Osteoblast (primary cell): Measurements from ENCODE around the gene NPAS3. TPM values are rescaled to one million over a fixed set of nuclear protein-coding genes. Genes with fewer than 3 reads are reported as not detected.

Experiments used
- DNase-seq: peaks from one replicate; pipeline ENCODE4 v3.0.0; 2011; ENCODE audit warnings: low spot score, mixed read lengths; ENCODE audit not compliant: insufficient read length; ENCODE audit errors: missing footprints
- H2AFZ ChIP-seq: 2 replicates; pipeline ENCODE4 v1.6.0; 2011; ENCODE audit warnings: mild to moderate bottlenecking, low read length
- H3K27ac ChIP-seq: 2 replicates; pipeline ENCODE4 v1.5.1; 2011; ENCODE audit warnings: mild to moderate bottlenecking, low read depth, low read length, moderate library complexity
- H3K27me3 ChIP-seq: 2 replicates; pipeline ENCODE4 v1.6.0; 2012; ENCODE audit warnings: mild to moderate bottlenecking, control low read depth, inconsistent platforms, low read length, moderate library complexity; ENCODE audit not compliant: insufficient read depth
- H3K36me3 ChIP-seq: 2 replicates; pipeline ENCODE4 v1.5.1; 2011; ENCODE audit warnings: mild to moderate bottlenecking, low read length, control low read depth, moderate library complexity; ENCODE audit not compliant: insufficient read depth
- H3K4me1 ChIP-seq: 2 replicates; pipeline ENCODE4 v1.5.1; 2011; ENCODE audit warnings: mild to moderate bottlenecking, low read length, control low read depth, moderate library complexity; ENCODE audit not compliant: insufficient read depth
- H3K4me2 ChIP-seq: 2 replicates; pipeline ENCODE4 v1.6.0; 2011; ENCODE audit warnings: mild to moderate bottlenecking, low read length; ENCODE audit not compliant: insufficient read depth
- H3K4me3 ChIP-seq: fragments of 200-600 bp; sonication (generic); 3 replicates; pipeline ENCODE4 v1.5.1; 2012; ENCODE audit warnings: mild to moderate bottlenecking, low read length, inconsistent platforms; ENCODE audit not compliant: insufficient read depth
- H3K79me2 ChIP-seq: 2 replicates; pipeline ENCODE4 v1.6.0; 2012; ENCODE audit warnings: mild to moderate bottlenecking, low read length, control low read depth, inconsistent platforms; ENCODE audit not compliant: insufficient read depth
- H3K9me3 ChIP-seq: 2 replicates; pipeline ENCODE4 v1.5.1; 2011; ENCODE audit warnings: low read depth, low read length, control low read depth
- H4K20me1 ChIP-seq: 2 replicates; pipeline ENCODE4 v1.6.0; 2012; ENCODE audit warnings: mild to moderate bottlenecking, low read length, control low read depth; ENCODE audit not compliant: insufficient read depth
- total RNA-seq: library from RNA; depleted of rRNA; stranded (reverse); fragments of >200 nt; gene quantifications from 2 replicates; pipeline ENCODE4 v1.2.3, GENCODE V29; 2012
- TF ChIP-seq, protein P1 (sequence below): IDR thresholded peaks from 2 replicates; pipeline ENCODE4 v1.5.1; 2011; ENCODE audit warnings: mild to moderate bottlenecking, low read depth, low read length, moderate library complexity; ENCODE audit errors: extremely low read depth

NPAS3 gene
- total RNA-seq, 1 donor, result 0.72 TPM

DNA sequence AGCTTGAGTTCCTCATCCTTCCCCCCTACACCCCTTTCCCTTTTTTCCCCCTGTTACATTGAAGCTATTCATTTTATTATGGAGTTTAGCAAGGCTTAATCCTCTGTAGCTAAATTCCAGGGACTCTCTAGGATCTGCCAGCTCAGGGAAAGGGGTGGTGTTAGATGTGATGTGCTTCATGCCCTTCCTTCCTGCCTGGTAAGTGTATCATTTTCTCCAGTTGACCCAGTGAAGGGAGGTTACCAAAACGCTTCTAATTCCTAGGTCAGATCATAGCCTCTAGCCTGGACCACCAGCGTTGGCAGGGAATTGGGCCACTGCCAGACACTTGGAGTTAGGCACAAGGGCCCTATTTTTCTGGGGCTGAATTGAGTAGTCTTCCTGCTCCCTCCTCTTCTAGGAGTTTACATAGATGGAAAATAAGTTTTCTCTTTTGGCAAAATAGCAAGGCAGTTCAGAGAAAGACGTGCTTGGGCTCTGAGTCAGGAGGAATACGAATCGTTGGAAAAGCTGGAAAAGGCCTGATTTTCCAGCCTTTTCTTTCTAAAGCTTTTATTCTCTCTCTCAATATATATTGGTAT is 88.3 kb downstream of the NPAS3 start:
- Histone ChIP-seq H3K79me2 (no peaks in the 10 kb centered on the region), H3K27me3 (no peaks in the 10 kb centered on the region), H3K9me3 (no peaks in the 10 kb centered on the region), H2AFZ (no peak overlapping the region), H3K36me3 (no peaks in the 10 kb centered on the region), H3K4me3 (no peak overlapping the region), H3K27ac (no peak overlapping the region), H4K20me1 (no peaks in the 10 kb centered on the region), H3K4me1 (no peaks in the 10 kb centered on the region), H3K4me2 (no peak overlapping the region)
- TF ChIP-seq, protein P1, sequence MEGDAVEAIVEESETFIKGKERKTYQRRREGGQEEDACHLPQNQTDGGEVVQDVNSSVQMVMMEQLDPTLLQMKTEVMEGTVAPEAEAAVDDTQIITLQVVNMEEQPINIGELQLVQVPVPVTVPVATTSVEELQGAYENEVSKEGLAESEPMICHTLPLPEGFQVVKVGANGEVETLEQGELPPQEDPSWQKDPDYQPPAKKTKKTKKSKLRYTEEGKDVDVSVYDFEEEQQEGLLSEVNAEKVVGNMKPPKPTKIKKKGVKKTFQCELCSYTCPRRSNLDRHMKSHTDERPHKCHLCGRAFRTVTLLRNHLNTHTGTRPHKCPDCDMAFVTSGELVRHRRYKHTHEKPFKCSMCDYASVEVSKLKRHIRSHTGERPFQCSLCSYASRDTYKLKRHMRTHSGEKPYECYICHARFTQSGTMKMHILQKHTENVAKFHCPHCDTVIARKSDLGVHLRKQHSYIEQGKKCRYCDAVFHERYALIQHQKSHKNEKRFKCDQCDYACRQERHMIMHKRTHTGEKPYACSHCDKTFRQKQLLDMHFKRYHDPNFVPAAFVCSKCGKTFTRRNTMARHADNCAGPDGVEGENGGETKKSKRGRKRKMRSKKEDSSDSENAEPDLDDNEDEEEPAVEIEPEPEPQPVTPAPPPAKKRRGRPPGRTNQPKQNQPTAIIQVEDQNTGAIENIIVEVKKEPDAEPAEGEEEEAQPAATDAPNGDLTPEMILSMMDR, result no peak
- no peak for DNase-seq

DNA sequence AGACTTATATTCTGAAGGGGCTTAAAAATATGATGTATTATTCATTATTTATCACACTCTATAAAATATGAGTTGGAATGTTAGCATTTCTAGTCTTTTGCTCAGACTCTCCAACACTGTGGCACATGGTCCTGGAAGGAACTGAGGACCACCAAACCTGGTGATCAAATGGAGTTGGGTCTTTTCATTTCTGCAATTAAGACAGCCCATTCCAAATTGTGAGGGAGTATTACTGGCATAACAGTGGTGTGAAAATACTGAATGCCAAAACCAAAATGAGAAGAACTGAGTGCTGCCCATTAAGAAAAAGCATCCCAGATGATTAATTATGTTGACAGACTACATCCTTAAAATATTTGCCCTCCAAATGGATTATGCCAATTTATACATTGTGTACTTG is 90.8 kb downstream of the NPAS3 start:
- H2AFZ ChIP-seq, result no peak overlapping the region
- H3K27me3 ChIP-seq, result no peaks in the 10 kb centered on the region
- H3K27ac ChIP-seq, result no peak overlapping the region
- H3K36me3 ChIP-seq, result no peaks in the 10 kb centered on the region
- no peaks in the 10 kb centered on the region for H3K4me1 ChIP-seq
- no peaks in the 10 kb centered on the region for H3K79me2 ChIP-seq
- H4K20me1 ChIP-seq, result no peaks in the 10 kb centered on the region
- no peak overlapping the region for H3K4me3 ChIP-seq
- no peak for DNase-seq
- no peaks in the 10 kb centered on the region for H3K9me3 ChIP-seq
- H3K4me2 ChIP-seq, result no peak overlapping the region
- TF ChIP-seq, protein P1, result no peak

DNA sequence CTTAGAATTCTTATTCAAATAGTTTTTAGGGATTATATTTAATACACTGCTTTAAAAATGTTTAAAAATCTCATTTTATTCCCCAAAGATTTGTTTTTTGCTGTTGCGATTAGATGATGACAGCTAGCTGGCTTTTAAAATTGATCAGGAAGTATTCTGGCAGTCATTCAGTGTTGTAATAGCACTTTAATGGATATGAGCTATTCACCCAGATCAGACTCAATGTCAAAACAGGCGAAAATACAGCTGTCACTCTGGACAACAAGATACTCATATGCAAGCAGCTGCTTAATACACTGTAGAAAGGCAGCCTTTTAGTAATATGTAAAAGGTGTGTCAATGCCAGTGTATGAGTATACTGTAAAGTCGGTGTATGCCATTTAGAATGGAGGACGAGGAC is 91.7 kb downstream of the NPAS3 start:
- H3K27me3 ChIP-seq, result no peaks in the 10 kb centered on the region
- no peak overlapping the region for H2AFZ ChIP-seq
- no peaks in the 10 kb centered on the region for H3K79me2 ChIP-seq
- no peaks in the 10 kb centered on the region for H3K9me3 ChIP-seq
- H3K4me2 ChIP-seq, result no peak overlapping the region
- TF ChIP-seq, protein P1, result no peak
- no peaks in the 10 kb centered on the region for H4K20me1 ChIP-seq
- DNase-seq, result no peak
- no peaks in the 10 kb centered on the region for H3K36me3 ChIP-seq
- H3K27ac ChIP-seq, result no peak overlapping the region
- no peak overlapping the region for H3K4me3 ChIP-seq
- H3K4me1 ChIP-seq, result no peaks in the 10 kb centered on the region

DNA sequence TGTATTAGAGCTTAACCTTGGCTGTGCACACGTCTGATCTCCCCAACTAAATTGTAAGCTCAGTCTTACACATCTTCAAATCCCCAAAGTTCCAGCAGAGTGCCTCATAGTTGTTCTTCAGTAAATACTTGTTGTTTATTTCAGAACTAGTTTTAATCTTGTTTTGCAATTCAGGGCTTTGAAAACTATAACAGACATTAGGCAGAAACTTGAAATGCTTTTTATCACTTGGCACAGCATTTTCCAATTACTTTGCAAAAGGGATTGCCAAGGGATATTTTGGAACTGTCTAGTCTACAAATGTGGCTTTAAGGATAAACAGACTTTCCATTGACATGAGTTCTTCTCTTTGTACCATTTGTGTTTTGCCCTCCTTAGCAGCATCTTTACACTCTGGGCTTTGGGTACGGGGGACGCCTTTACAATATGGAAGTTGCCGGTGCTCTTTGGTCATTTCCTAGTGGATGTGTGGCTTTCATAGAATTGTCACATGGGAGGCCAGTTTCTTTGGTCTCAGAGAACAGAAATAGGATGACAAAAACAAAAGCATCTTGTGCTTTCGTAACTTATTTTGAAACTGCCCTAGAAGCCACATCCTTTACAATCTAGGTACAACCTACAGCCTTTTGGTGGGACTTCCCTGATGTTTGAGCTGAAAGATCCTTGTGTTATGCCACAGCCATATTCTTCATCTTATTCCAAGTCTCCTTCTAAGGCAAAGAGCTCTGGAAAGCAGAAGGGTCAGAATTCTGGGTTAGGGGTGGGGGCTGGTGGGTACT is 96.9 kb downstream of the NPAS3 start:
- Histone ChIP-seq H3K36me3 (no peaks in the 10 kb centered on the region), H3K4me1 (no peaks in the 10 kb centered on the region), H3K9me3 (no peaks in the 10 kb centered on the region), H3K79me2 (no peaks in the 10 kb centered on the region), H2AFZ (no peak overlapping the region), H3K4me2 (no peak overlapping the region), H4K20me1 (no peaks in the 10 kb centered on the region), H3K27ac (no peak overlapping the region), H3K4me3 (no peak overlapping the region), H3K27me3 (no peaks in the 10 kb centered on the region)
- TF ChIP-seq, protein P1, result no peak
- DNase-seq, result no peak
